DMS114 treated with DMSO at 0.1 percent for 48 hours (cell line): Measurements from ENCODE around the gene STAMBPL1.

ENCODE experiments used
- DNase-seq: peaks from one replicate; lab custom pipeline; 2025; ENCODE audit not compliant: unreplicated experiment; lab: John Stamatoyannopoulos, UW

STAMBPL1 gene

GRCh38 chr10:88890681-88891381, 10.8 kb downstream of the STAMBPL1 start:
- DNase-seq, result no peak

- no peak for DNase-seq
These were observed 12.3 kb downstream of the STAMBPL1 start for GRCh38 chr10:88892222-88892967.

- DNase-seq, result no peak
These were observed 13.6 kb downstream of the STAMBPL1 start for GRCh38 chr10:88893611-88894010.

- no peak for DNase-seq
These were observed 15.2 kb downstream of the STAMBPL1 start for GRCh38 chr10:88895250-88895649.

- no peak for DNase-seq
These were observed 16.4 kb downstream of the STAMBPL1 start for GRCh38 chr10:88896372-88896993.

- no peak for DNase-seq
These were observed 17.2 kb downstream of the STAMBPL1 start for GRCh38 chr10:88896994-88897853.

GRCh38 chr10:88898727-88899126, 18.7 kb downstream of the STAMBPL1 start:
- no peak for DNase-seq

GRCh38 chr10:88899886-88900285, 19.8 kb downstream of the STAMBPL1 start:
- DNase-seq, result no peak

GRCh38 chr10:88901206-88901983, 21.4 kb downstream of the STAMBPL1 start:
- DNase-seq, result no peak

GRCh38 chr10:88901984-88902789, 22.1 kb downstream of the STAMBPL1 start:
- no peak for DNase-seq

- no peak for DNase-seq
These were observed 23.7 kb downstream of the STAMBPL1 start for GRCh38 chr10:88903715-88904114.

- DNase-seq, result no peak
These were observed 26.9 kb downstream of the STAMBPL1 start for GRCh38 chr10:88906921-88907320.

GRCh38 chr10:88908194-88908593, 28.1 kb downstream of the STAMBPL1 start:
- DNase-seq, result no peak

GRCh38 chr10:88911116-88911515, 31.1 kb downstream of the STAMBPL1 start:
- no peak for DNase-seq

- no peak for DNase-seq
These were observed 31.8 kb downstream of the STAMBPL1 start for GRCh38 chr10:88911851-88912250.

GRCh38 chr10:88913127-88913526, 33.1 kb downstream of the STAMBPL1 start:
- no peak for DNase-seq

- DNase-seq, result no peak
These were observed 33.7 kb downstream of the STAMBPL1 start for GRCh38 chr10:88913788-88914187.

GRCh38 chr10:88915781-88916180, 35.7 kb downstream of the STAMBPL1 start:
- no peak for DNase-seq

GRCh38 chr10:88916231-88916630, 36.2 kb downstream of the STAMBPL1 start:
- DNase-seq, result no peak

- DNase-seq, result no peak
These were observed 36.9 kb downstream of the STAMBPL1 start for GRCh38 chr10:88916986-88917385.
